Activated T-cell treated with anti-CD3 and anti-CD28 coated beads, Interleukin-2, amount 50 U/mL, for 4 hours (primary cell): ENCODE measurements around the gene TMC3. TPM values are rescaled to one million over a fixed set of nuclear protein-coding genes. Genes with fewer than 3 reads are reported as not detected.

Source experiments
- ATAC-seq, 2 donors: fragments of 200-7000 bp; cut with Tn5 transposase; one replicate each; pipeline ENCODE4 v1.10.0; 2021
- DNase-seq: peaks from one replicate; pipeline ENCODE4 v3.0.0-alpha.2; 2020
- H3K27me3 Mint-ChIP-seq: one replicate; pipeline ENCODE4 v1.8.0; 2021; ENCODE audit warnings: low read depth, mixed read lengths
- H3K36me3 Mint-ChIP-seq: one replicate; pipeline ENCODE4 v1.8.0; 2022; ENCODE audit warnings: mixed read lengths; ENCODE audit not compliant: insufficient read depth
- H3K4me1 Mint-ChIP-seq: one replicate; pipeline ENCODE4 v1.8.0; 2021; ENCODE audit warnings: low read depth, mixed read lengths
- H3K4me3 Mint-ChIP-seq: one replicate; pipeline ENCODE4 v1.8.0; 2021; ENCODE audit warnings: mild to moderate bottlenecking, moderate library complexity, mixed read lengths
- H3K9me3 Mint-ChIP-seq: one replicate; pipeline ENCODE4 v1.8.0; 2021; ENCODE audit warnings: mixed read lengths
- total RNA-seq, 3 donors: library from RNA; stranded (reverse); gene quantifications; one replicate each; pipeline ENCODE4 v1.2.1, GENCODE V29; 2021

TMC3 gene
- total RNA-seq, 3 donors from 2014 or later, result not detected

DNA sequence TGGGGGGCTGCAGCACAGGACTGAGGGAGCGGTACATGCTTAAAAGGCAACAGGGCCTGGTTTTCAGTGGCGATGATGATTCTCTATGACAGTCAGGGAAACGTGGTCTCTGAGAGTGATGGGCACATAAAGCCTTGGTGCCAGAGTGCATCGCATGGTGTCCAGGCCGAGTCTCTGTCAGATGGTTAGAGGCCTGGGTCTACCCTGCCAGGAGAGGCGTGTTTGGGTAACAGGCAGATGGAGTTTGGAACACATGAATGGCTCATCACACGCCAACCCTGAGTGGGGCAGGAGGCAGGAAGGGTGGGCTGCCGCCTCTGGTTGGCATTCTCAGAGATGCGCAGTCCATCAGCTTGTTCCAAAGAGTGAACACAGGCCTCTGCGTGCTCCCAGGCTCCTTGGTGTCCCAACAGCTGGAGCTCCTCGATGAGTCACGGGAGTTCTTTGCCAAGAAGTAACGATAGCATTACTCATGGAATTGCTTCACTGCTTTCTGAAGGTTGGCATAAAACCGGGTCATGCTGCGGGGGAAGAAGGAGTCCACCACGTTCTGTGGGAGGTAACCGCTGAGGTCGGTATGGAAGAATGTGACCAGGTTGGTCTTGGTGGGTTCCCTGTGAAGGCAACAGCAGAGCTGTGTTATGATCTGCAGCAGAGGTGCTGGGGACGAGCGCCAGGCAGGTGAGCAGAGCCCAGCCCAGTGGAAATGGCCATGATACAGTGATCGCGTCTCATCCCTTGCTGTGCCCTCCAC lies 61.0 kb downstream of the TMC3 start:
- Mint-ChIP-seq H3K27me3 (no peaks in the 10 kb centered on the region), H3K4me1 (peaks cover 76% of the 10 kb centered on the region), H3K36me3 (peaks cover 39% of the 10 kb centered on the region), H3K9me3 (no peaks in the 10 kb centered on the region), H3K4me3 (no peak overlapping the region)
- ATAC-seq, result no peak
- no peak for DNase-seq

DNA sequence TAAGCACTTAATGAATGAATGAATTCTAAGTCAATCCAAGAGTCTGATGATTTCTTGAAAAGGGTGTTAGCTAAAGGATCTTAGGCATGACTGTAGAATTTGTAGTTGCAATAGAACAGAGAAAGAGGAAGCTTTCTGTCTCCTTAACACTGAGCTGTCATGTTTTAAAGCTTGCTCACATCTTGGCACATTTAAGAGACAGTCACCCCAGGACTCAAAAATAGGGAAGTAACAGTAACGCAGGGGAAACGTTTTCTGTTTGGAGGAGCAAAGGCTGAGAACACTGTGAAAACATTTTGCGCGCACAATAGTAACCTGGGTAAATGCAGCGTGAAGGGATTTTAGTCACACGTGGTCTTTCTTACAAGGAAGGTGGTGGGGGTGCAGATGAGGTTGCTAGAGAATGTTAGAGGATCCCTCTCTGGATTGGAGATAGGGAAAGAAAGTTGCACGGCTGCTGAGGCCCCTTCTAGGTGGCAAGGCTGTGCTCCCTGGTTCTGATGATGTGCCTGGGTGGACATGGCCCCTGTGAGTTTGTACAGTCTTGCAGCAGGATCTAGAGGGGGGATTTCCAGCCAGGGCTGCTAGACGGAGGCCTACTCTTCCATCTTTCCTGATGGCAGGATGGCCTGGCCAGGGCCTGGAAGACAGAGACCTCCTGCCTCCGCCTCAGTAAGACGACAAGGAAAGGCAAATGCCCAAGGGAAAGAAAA lies 62.1 kb downstream of the TMC3 start:
- Mint-ChIP-seq H3K4me1 (peaks cover 80% of the 10 kb centered on the region), H3K27me3 (no peaks in the 10 kb centered on the region), H3K4me3 (no peak overlapping the region), H3K9me3 (no peaks in the 10 kb centered on the region), H3K36me3 (peaks cover 47% of the 10 kb centered on the region)
- DNase-seq, result no peak
- ATAC-seq, result peak; percentile 23 to 31

DNA sequence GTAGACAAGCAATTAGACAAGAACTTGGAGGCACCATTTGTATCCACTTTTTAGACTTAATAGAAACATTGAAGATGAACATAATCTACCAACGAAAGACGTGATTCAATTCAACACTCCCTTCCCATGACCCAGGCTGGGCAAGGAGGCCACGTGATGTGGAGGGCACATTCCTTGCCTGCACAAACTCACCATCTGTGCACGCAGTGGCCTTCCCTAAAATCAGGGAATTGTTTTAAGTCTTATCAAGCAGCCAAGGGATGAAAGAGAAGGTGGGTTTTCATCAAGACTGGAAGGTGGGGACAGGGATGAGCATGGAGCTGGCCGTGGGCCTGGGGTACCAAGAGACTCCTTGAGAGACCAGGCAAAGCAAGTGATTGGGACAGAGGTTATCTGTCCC lies 63.5 kb downstream of the TMC3 start:
- ATAC-seq (no peak), DNase-seq (no peak)
- peaks cover 58% of the 10 kb centered on the region for H3K36me3 Mint-ChIP-seq
- H3K4me1 Mint-ChIP-seq, result peaks cover 80% of the 10 kb centered on the region
- no peaks in the 10 kb centered on the region for H3K9me3 Mint-ChIP-seq
- H3K27me3 Mint-ChIP-seq, result no peaks in the 10 kb centered on the region
- no peak overlapping the region for H3K4me3 Mint-ChIP-seq

DNA sequence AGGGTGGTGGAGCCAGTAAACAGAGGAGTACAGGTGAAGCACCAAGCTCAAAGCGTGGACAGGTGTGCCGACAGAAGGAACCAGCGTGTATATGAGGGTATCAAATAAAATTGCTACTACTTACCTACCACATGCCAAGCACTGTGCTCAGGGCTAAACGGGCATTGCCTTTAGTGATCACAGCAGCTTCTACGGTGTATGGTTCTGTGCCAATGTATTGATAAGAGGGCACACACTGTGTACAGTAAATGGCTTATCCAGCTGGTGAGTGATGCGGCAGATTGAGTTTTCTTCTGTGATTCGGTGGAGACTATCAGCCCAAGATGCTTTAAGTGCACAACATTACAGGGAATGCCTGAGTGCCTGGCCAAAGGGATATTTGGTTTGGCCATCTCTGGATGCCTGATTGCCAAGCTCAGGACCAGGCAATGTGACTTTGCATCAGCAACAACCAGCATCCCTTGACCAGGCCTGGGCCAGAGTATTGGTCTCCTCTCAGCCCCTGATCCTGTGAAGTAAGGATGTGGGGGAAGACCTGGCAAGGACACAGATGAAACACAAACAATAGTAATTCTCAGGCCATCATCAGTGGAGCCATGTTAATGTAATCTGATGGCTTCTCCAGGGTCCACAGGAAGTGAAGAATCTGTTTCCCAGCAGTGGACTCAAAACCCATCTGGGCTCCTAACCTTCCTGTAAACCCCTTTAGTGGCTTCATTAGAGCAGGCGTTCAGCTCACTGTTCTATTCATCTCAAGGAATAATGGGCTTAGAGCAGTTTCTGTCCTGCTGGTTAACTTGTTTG lies 64.2 kb downstream of the TMC3 start:
- Mint-ChIP-seq H3K4me3 (no peak overlapping the region), H3K36me3 (peaks cover 59% of the 10 kb centered on the region), H3K27me3 (no peaks in the 10 kb centered on the region), H3K9me3 (no peaks in the 10 kb centered on the region), H3K4me1 (peaks cover 79% of the 10 kb centered on the region)
- DNase-seq (no peak), ATAC-seq (no peak)

DNA sequence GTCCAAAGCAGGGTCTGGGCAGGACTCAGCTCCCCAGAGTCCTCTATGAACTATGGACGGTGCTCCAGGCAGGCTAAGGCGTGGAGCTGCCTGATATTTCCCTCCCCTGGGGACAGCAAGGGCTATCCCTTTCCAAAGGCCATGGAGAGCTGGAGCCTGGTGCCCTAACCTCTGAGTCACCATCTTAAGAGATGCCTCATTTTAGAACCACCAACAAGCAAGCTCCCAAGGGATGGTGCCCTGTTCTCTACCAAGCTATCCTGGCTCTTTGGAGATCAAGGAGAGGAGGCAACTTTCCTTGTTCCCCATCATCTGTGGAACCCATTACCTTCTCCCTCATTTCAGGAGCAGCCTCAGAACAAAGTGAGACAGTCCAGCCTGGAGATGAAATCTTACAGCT lies 65.8 kb downstream of the TMC3 start:
- Mint-ChIP-seq H3K9me3 (no peaks in the 10 kb centered on the region), H3K4me3 (no peak overlapping the region), H3K27me3 (no peaks in the 10 kb centered on the region), H3K36me3 (peaks cover 72% of the 10 kb centered on the region), H3K4me1 (peaks cover 84% of the 10 kb centered on the region)
- no peak for ATAC-seq
- DNase-seq, result no peak

DNA sequence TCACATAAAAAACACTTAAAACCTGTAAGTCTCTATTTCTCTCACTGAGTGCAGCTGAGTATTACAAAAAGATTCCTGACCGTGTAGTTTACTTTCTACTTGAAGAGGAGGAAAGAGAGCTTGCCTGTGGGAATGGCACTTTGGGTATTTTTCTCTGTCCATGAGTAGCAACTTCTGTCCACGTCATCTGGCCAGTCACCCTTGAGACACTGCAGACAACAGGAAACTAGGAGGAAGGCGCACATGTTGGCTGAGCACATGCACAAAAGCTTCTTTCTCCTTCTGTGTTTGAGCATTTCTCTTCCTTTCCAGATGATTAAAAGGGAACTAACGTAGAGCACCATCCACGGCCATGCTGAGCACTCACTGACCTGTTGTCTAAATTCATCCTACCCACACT lies 69.8 kb downstream of the TMC3 start:
- no peaks in the 10 kb centered on the region for H3K9me3 Mint-ChIP-seq
- peaks cover 85% of the 10 kb centered on the region for H3K4me1 Mint-ChIP-seq
- H3K4me3 Mint-ChIP-seq, result peak overlapping the region; percentile 98
- ATAC-seq (peak; percentile 7 to 20), DNase-seq (no peak)
- peaks cover 75% of the 10 kb centered on the region for H3K36me3 Mint-ChIP-seq
- H3K27me3 Mint-ChIP-seq, result no peaks in the 10 kb centered on the region

DNA sequence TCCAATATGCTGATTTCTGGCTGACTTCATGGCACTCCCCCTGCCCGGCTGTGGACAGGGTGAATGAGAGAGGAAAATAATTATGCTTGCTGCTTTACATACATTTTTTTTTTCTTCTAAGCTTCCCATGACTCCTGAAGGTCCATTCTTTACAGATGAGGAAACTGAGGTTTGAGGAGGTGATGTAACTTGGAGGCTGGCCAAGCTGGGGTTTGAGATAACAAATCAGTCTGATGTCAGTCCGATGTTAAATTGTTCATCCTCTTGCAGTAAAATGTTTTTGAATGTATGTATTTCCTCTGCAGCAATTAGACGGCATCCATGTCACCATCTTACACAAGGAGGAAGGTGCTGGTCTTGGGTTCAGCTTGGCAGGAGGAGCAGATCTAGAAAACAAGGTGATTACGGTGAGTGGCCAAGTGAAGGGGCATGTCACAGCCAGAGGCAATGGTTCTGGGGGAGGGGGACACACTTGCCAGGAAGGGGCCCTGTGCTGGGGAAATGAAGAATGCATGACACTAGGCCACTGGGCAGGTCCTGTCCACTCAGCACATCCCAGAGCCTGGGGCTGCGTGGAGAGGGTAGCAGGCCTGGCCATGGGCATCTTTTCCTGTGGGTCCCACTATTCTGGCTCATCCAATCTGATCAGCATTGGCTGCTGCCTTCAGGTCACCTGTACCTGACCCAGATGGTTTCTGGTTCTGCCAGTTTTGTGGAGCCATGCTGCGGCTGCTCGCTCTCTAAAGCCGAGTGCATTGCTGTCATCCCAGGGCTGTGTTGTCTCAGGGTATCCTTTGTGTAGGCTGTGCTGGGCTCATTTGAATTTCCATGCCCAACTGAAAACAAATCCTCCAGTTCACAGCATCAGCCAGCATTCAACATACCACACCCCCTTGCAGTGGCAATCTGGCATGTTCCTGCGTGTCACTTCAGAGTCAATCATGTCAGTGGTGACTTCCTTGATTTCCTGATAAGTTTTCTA lies 70.5 kb downstream of the TMC3 start:
- peaks cover 87% of the 10 kb centered on the region for H3K4me1 Mint-ChIP-seq
- H3K27me3 Mint-ChIP-seq, result no peaks in the 10 kb centered on the region
- no peaks in the 10 kb centered on the region for H3K9me3 Mint-ChIP-seq
- peak overlapping the region; percentile 98 for H3K4me3 Mint-ChIP-seq
- peak; percentile 14 to 42 for ATAC-seq
- peaks cover 73% of the 10 kb centered on the region for H3K36me3 Mint-ChIP-seq
- DNase-seq, result no peak

DNA sequence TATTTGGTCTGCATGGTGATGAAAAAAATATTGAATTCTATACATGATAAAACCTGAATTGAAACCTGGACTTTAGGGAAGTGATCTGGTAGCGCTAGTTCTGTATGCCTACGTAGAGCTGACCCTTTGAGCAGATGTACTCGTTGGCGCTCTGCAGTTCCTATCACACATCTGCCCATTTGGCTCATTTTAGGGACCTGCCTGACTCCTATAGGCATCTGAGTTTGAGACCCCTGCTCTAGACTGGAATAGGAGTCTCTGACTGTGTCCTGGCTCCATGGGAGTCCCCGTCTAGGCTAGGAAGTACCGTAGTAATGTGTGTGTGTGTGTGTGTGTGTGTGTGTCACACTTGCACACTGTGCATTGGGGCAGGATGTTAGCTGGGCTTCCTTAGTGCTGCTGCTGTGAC lies 71.3 kb downstream of the TMC3 start:
- Mint-ChIP-seq H3K27me3 (no peaks in the 10 kb centered on the region), H3K36me3 (peaks cover 66% of the 10 kb centered on the region), H3K9me3 (no peaks in the 10 kb centered on the region), H3K4me3 (peak overlapping the region; percentile 98), H3K4me1 (peaks cover 92% of the 10 kb centered on the region)
- DNase-seq (no peak), ATAC-seq (no peak)

DNA sequence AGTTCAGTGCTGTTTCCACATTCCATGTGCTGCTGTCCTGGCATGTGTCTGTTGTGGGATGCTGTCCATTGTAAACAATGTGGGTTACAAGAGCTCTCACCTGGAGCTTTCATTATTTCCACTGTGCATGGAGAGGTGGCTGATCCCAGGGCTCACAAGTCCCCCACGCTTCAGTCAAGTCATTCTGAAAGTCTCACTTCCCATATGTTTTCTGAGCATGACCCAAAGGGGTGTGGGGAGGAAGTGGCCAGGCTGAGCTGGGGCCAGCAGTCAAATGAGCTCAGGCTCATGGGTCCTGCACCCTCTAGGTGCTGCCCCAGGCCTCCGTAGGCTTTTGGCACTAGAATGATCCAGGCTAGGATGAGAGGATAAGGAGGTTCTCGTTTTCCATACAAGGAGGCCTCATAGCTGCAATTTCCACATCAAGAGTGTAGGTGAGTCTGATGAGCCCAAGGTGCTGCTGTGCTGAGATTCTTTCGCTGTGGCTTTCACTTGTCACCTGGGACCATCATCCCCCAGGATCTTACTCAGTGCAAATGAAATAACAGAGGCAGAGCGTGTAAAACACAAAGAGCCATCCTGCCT lies 72.1 kb downstream of the TMC3 start:
- peak; percentile 32 to 34 for ATAC-seq
- Mint-ChIP-seq H3K27me3 (no peaks in the 10 kb centered on the region), H3K36me3 (peaks cover 61% of the 10 kb centered on the region), H3K4me3 (peak overlapping the region; percentile 98), H3K4me1 (peaks cover 91% of the 10 kb centered on the region), H3K9me3 (no peaks in the 10 kb centered on the region)
- DNase-seq, result no peak

DNA sequence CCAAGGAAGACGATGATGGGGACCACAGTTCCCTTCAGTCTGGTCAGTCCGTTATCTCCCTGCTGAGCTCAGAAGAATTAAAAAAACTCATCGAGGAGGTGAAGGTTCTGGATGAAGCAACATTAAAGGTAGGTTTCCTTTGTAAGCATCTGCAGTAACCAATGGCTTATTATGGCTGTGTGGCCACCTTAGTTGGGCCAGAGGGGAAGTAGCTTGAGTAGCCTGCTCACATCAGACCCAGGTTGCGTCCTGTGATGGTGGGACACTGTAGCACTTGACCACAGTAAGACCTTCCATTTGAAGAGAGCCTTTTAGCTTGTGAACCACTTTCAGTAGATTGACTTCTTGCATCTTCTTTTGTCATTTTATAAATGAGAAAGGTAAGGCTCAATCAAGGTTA lies 72.6 kb downstream of the TMC3 start:
- no peak for DNase-seq
- ATAC-seq, result no peak
- Mint-ChIP-seq H3K27me3 (no peaks in the 10 kb centered on the region), H3K36me3 (peaks cover 61% of the 10 kb centered on the region), H3K9me3 (no peaks in the 10 kb centered on the region), H3K4me3 (peak overlapping the region; percentile 98), H3K4me1 (peaks cover 93% of the 10 kb centered on the region)

DNA sequence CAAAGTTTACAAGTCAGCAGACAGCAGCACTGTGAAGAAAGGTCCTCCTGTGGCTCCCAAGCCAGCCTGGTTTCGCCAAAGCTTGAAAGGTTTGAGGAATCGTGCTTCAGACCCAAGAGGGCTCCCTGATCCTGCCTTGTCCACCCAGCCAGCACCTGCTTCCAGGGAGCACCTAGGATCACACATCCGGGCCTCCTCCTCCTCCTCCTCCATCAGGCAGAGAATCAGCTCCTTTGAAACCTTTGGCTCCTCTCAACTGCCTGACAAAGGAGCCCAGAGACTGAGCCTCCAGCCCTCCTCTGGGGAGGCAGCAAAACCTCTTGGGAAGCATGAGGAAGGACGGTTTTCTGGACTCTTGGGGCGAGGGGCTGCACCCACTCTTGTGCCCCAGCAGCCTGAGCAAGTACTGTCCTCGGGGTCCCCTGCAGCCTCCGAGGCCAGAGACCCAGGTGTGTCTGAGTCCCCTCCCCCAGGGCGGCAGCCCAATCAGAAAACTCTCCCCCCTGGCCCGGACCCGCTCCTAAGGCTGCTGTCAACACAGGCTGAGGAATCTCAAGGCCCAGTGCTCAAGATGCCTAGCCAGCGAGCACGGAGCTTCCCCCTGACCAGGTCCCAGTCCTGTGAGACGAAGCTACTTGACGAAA lies 74.3 kb downstream of the TMC3 start:
- DNase-seq, result no peak
- no peak for ATAC-seq
- Mint-ChIP-seq H3K9me3 (no peaks in the 10 kb centered on the region), H3K4me3 (peak overlapping the region; percentile 98), H3K36me3 (peaks cover 55% of the 10 kb centered on the region), H3K4me1 (peaks cover 94% of the 10 kb centered on the region), H3K27me3 (no peaks in the 10 kb centered on the region)

DNA sequence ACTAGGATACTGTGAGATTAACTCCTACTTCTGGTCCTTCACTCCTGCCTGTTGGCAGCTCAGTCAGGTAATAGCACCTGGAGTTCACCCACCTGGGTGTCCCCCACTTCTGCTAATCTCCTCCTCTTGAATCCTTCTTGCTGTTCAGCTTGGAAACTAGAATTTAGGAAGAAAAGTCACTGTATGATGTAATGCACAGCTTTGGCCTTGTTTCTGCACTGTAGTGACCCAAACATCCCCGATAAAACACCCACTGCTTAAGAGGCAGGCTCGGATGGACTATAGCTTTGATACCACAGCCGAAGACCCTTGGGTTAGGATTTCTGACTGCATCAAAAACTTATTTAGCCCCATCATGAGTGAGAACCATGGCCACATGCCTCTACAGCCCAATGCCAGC lies 74.9 kb downstream of the TMC3 start:
- H3K27me3 Mint-ChIP-seq, result no peaks in the 10 kb centered on the region
- DNase-seq, result no peak
- no peak for ATAC-seq
- H3K4me3 Mint-ChIP-seq, result peak overlapping the region; percentile 98
- H3K4me1 Mint-ChIP-seq, result peaks cover 94% of the 10 kb centered on the region
- no peaks in the 10 kb centered on the region for H3K9me3 Mint-ChIP-seq
- H3K36me3 Mint-ChIP-seq, result peaks cover 49% of the 10 kb centered on the region

DNA sequence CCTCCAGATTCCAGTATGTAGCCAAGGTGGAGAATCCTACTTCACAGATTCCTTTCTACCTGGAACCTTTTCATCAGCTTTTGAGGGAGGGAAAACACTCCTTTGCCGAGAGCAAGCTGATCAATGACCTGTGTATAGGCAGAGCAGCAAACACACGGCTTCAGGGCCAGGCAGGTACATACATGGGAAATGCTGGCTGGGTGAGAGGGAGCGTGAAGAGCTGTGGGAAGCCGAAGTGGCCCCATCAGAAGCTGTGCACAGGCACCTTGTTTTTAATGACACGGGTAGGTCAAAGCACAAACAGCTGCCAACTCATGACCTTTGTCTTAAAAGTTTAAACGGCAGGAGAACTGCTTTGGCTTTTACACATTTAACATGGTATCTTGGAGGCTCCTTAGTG lies 75.4 kb downstream of the TMC3 start:
- H3K27me3 Mint-ChIP-seq, result no peaks in the 10 kb centered on the region
- H3K36me3 Mint-ChIP-seq, result peaks cover 45% of the 10 kb centered on the region
- peak overlapping the region; percentile 98 for H3K4me3 Mint-ChIP-seq
- H3K9me3 Mint-ChIP-seq, result no peaks in the 10 kb centered on the region
- DNase-seq (no peak), ATAC-seq (no peak)
- peaks cover 94% of the 10 kb centered on the region for H3K4me1 Mint-ChIP-seq
